Smooth muscle cell (in vitro differentiated cells): ENCODE data around the gene CBR4. TPM values are rescaled to one million over a fixed set of nuclear protein-coding genes. Genes with fewer than 3 reads are reported as not detected.

Source experiments
- DNase-seq: peaks from one replicate; lab custom pipeline; 2025; ENCODE audit not compliant: unreplicated experiment; lab: John Stamatoyannopoulos, UW
- H2AFZ ChIP-seq: fragments of 200-600 bp; sonication (generic); 2 replicates; pipeline ENCODE4 v1.6.0; 2016; ENCODE audit warnings: antibody characterized with exemption, low read depth, mild to moderate bottlenecking
- H3F3A ChIP-seq: fragments of 200-600 bp; sonication (generic); 2 replicates; pipeline ENCODE4 v1.6.0; 2017; ENCODE audit warnings: antibody characterized with exemption, low read depth
- H3K27ac ChIP-seq: fragments of 200-600 bp; sonication (generic); 2 replicates; pipeline ENCODE4 v1.5.1; 2016; ENCODE audit warnings: low read depth, mild to moderate bottlenecking
- H3K27me3 ChIP-seq: fragments of 200-600 bp; sonication (generic); 2 replicates; pipeline ENCODE4 v1.6.1; 2016; ENCODE audit warnings: low read depth, mild to moderate bottlenecking
- H3K36me3 ChIP-seq: fragments of 200-600 bp; sonication (generic); 2 replicates; pipeline ENCODE4 v1.5.1; 2016; ENCODE audit warnings: low read depth
- H3K4me1 ChIP-seq: fragments of 200-600 bp; sonication (generic); 2 replicates; pipeline ENCODE4 v1.5.1; 2016; ENCODE audit warnings: low read depth
- H3K4me2 ChIP-seq: fragments of 200-600 bp; sonication (generic); 2 replicates; pipeline ENCODE4 v1.6.0; 2016; ENCODE audit warnings: mild to moderate bottlenecking
- H3K4me3 ChIP-seq: fragments of 200-600 bp; sonication (generic); 2 replicates; pipeline ENCODE4 v1.5.1; 2016; ENCODE audit warnings: mild to moderate bottlenecking
- H3K79me2 ChIP-seq: fragments of 200-600 bp; sonication (generic); 2 replicates; pipeline ENCODE4 v1.6.0; 2016; ENCODE audit warnings: low read depth, mild to moderate bottlenecking
- H3K9ac ChIP-seq: fragments of 200-600 bp; sonication (generic); 2 replicates; pipeline ENCODE4 v1.6.0; 2016; ENCODE audit warnings: low read depth
- H3K9me3 ChIP-seq: fragments of 200-600 bp; sonication (generic); replicated peaks from 2 replicates; pipeline ENCODE4 v1.5.1; 2016; ENCODE audit warnings: low read depth
- H4K20me1 ChIP-seq: fragments of 200-600 bp; sonication (generic); 2 replicates; pipeline ENCODE4 v1.6.0; 2016; ENCODE audit warnings: low read depth
- CTCF ChIP-seq: fragments of 200-600 bp; sonication (generic); IDR thresholded peaks from 2 replicates; pipeline ENCODE4 v1.5.1; 2017; ENCODE audit warnings: borderline replicate concordance, mild to moderate bottlenecking, antibody characterized with exemption; ENCODE audit not compliant: insufficient read depth, poor library complexity, severe bottlenecking
- WGBS: methylation state at CpG from one replicate; pipeline ENCODE4 v1.1.7; 2016; ENCODE audit warnings: low lambda C conversion rate; 5-methylcytosine and 5-hydroxymethylcytosine counted together
- polyA plus RNA-seq: library from polyadenylated mRNA; unstranded; fragments of >200 nt; fragmentation: Nextera tagmentation; extraction: Ambion mirVana; gene quantifications from 2 replicates; pipeline ENCODE4 v1.2.1, GENCODE V29; 2016
- total RNA-seq: library from RNA; depleted of rRNA; stranded (reverse); fragments of >200 nt; gene quantifications from 2 replicates; pipeline ENCODE4 v1.2.3, GENCODE V29; 2014

Gene CBR4
- total and polyA plus RNA-seq, 2 experiments from 2014 or later, result 7.6 to 14.5 TPM

GRCh38 chr4:169042608-169043007 lies 32.6 kb upstream of the CBR4 start:
- Histone ChIP-seq H2AFZ (no peak overlapping the region), H3F3A (no peaks in the 10 kb centered on the region), H3K27ac (no peak overlapping the region), H3K27me3 (no peaks in the 10 kb centered on the region), H3K4me3 (no peak overlapping the region), H3K9me3 (no peaks in the 10 kb centered on the region), H3K79me2 (no peaks in the 10 kb centered on the region), H3K9ac (no peak overlapping the region), H3K4me2 (no peak overlapping the region), H3K4me1 (peaks cover 9% of the 10 kb centered on the region), H4K20me1 (no peaks in the 10 kb centered on the region), H3K36me3 (no peaks in the 10 kb centered on the region)
- 90% methylated on average over 2 of the region's 2 CpGs for WGBS
- TF ChIP-seq CTCF, result no peak
- DNase-seq, result no peak

GRCh38 chr4:169040559-169041261 lies 30.7 kb upstream of the CBR4 start:
- Histone ChIP-seq H3K4me2 (no peak overlapping the region), H2AFZ (no peak overlapping the region), H3F3A (no peaks in the 10 kb centered on the region), H3K79me2 (no peaks in the 10 kb centered on the region), H3K27me3 (no peaks in the 10 kb centered on the region), H4K20me1 (no peaks in the 10 kb centered on the region), H3K27ac (no peak overlapping the region), H3K4me3 (no peak overlapping the region), H3K36me3 (no peaks in the 10 kb centered on the region), H3K9me3 (no peaks in the 10 kb centered on the region), H3K9ac (no peak overlapping the region), H3K4me1 (peaks cover 5% of the 10 kb centered on the region)
- no peak for DNase-seq
- WGBS, result 93% methylated on average over 7 of the region's 7 CpGs
- TF ChIP-seq CTCF, result no peak

GRCh38 chr4:169039251-169039954 lies 29.3 kb upstream of the CBR4 start:
- Histone ChIP-seq H2AFZ (no peak overlapping the region), H3K27ac (no peak overlapping the region)
- 76% methylated on average over 8 of the region's 8 CpGs for WGBS

More at GRCh38 chr4:169039251-169039954, 29.3 kb upstream of the CBR4 start:
- no peak for TF ChIP-seq CTCF
- H3K27me3 ChIP-seq, result no peaks in the 10 kb centered on the region
- H3K9me3 ChIP-seq, result no peaks in the 10 kb centered on the region
- no peak overlapping the region for H3K4me2 ChIP-seq
- no peak overlapping the region for H3K9ac ChIP-seq
- no peak overlapping the region for H3K4me3 ChIP-seq
- no peaks in the 10 kb centered on the region for H4K20me1 ChIP-seq
- no peaks in the 10 kb centered on the region for H3K36me3 ChIP-seq
- no peaks in the 10 kb centered on the region for H3F3A ChIP-seq
- no peak for DNase-seq
- no peaks in the 10 kb centered on the region for H3K79me2 ChIP-seq
- peaks cover 5% of the 10 kb centered on the region for H3K4me1 ChIP-seq
